K562 (cell line): ENCODE data around the gene NUP62. TPM values are rescaled to one million over a fixed set of nuclear protein-coding genes. Genes with fewer than 3 reads are reported as not detected.

Experiments used
- ATF7 ChIP-seq: fragments of 450-650 bp; IDR thresholded peaks from 2 replicates; pipeline ENCODE4 v1.7.1; 2014; ENCODE audit warnings: mild to moderate bottlenecking, moderate library complexity
- CHD2 ChIP-seq: IDR thresholded peaks from 2 replicates; pipeline ENCODE4 v1.6.1; 2011; ENCODE audit warnings: low read depth, low read length
- ETV5 ChIP-seq: sonication (generic); formaldehyde crosslinking; IDR thresholded peaks from 2 replicates; pipeline ENCODE4 v1.4.0; 2020; ENCODE audit warnings: low read depth, mild to moderate bottlenecking, missing genetic modification reagents
- FOXA1 ChIP-seq: fragments of 450-650 bp; IDR thresholded peaks from 2 replicates; pipeline ENCODE4 v1.6.1; 2016; ENCODE audit warnings: mild to moderate bottlenecking, borderline replicate concordance
- GTF2A2 ChIP-seq: IDR thresholded peaks from 2 replicates; pipeline ENCODE4 v1.6.1; 2016; ENCODE audit warnings: mild to moderate bottlenecking, missing genetic modification characterization, missing compliant biosample characterization
- IFI16 ChIP-seq: fragments of 250-450 bp; sonication (Bioruptor Pico); IDR thresholded peaks from 2 replicates; pipeline ENCODE4 v2.1.2; 2022; ENCODE audit warnings: mild to moderate bottlenecking, inconsistent platforms
- JUND ChIP-seq, 2 experiments: IDR thresholded peaks; 2 replicates in 1 of 2; 3 replicates in 1 of 2; pipeline ENCODE4 v1.6.1; 2011; ENCODE audit warnings: borderline replicate concordance in 2 of 2, low read depth in 2 of 2, low read length in 2 of 2, improper control_type of control experiment in 1 of 2, missing biosample characterization in 1 of 2, missing genetic modification characterization in 1 of 2, missing genetic modification reagents in 1 of 2
- KDM4B ChIP-seq, 2 experiments: fragments of 450-650 bp in 1 of 2; sonication (generic) in 1 of 2; IDR thresholded peaks; 2 replicates each; pipeline ENCODE4 v1.6.1; 2016 to 2017; ENCODE audit warnings: borderline replicate concordance in 2 of 2, antibody characterized with exemption in 1 of 2, low read depth in 1 of 2, mild to moderate bottlenecking in 1 of 2
- KHSRP ChIP-seq: fragments of 450-650 bp; IDR thresholded peaks from 2 replicates; pipeline ENCODE4 v1.6.1; 2017
- MBD2 ChIP-seq: sonication (generic); IDR thresholded peaks from 2 replicates; pipeline ENCODE4 v1.6.1; 2016; ENCODE audit warnings: low read depth, borderline replicate concordance
- MECOM ChIP-seq: fragments of 250-450 bp; sonication (Bioruptor Pico); IDR thresholded peaks from 2 replicates; pipeline ENCODE4 v1.8.0; 2022; ENCODE audit warnings: inconsistent platforms
- NBN ChIP-seq: fragments of 450-650 bp; IDR thresholded peaks from 2 replicates; pipeline ENCODE4 v1.6.1; 2016; ENCODE audit warnings: low read depth, mild to moderate bottlenecking
- NFXL1 ChIP-seq: fragments of 450-650 bp; formaldehyde crosslinking; IDR thresholded peaks from 2 replicates; pipeline ENCODE4 v1.4.0; 2021; ENCODE audit warnings: mild to moderate bottlenecking
- PTBP1 ChIP-seq: fragments of 200-400 bp; formaldehyde crosslinking; IDR thresholded peaks from 2 replicates; pipeline ENCODE4 v1.6.1; 2017; ENCODE audit warnings: low read depth, low read length
- SREBF1 ChIP-seq: fragments of 150-350 bp; IDR thresholded peaks from 2 replicates; pipeline ENCODE4 v1.6.1; 2014; ENCODE audit warnings: antibody characterized with exemption, low read depth, low read length, borderline replicate concordance
- STAT5A ChIP-seq: IDR thresholded peaks from 2 replicates; pipeline ENCODE4 v1.6.1; 2012; ENCODE audit warnings: low read length, inconsistent platforms, borderline replicate concordance
- TCF3 ChIP-seq: sonication (generic); formaldehyde crosslinking; IDR thresholded peaks from 2 replicates; pipeline ENCODE4 v1.4.0; 2020; ENCODE audit warnings: mild to moderate bottlenecking, missing genetic modification reagents
- ZBTB8A ChIP-seq: fragments of 450-650 bp; IDR thresholded peaks from 2 replicates; pipeline ENCODE4 v1.6.1; 2018; ENCODE audit warnings: mild to moderate bottlenecking, moderate library complexity; ENCODE audit not compliant: partially characterized antibody
- ZKSCAN1 ChIP-seq: fragments of 150-350 bp; IDR thresholded peaks from 2 replicates; pipeline ENCODE4 v1.6.1; 2016; ENCODE audit warnings: low read depth, low read length
- ZNF24 ChIP-seq: fragments of 450-650 bp; IDR thresholded peaks from 2 replicates; pipeline ENCODE4 v1.6.1; 2016
- ZNF263 ChIP-seq: sonication (generic); formaldehyde crosslinking; IDR thresholded peaks from 2 replicates; pipeline ENCODE4 v1.8.0; 2022; ENCODE audit warnings: mild to moderate bottlenecking, missing genetic modification reagents, borderline replicate concordance
- polyA plus RNA-seq, 8 experiments: library from polyadenylated mRNA; depleted of rRNA in 4 of 8; stranded (reverse) in 5 of 8; unstranded in 3 of 8; fragments of >200 nt; fragmentation: Nextera tagmentation in 2 of 8; fragmentation: Illumina TruSeq in 1 of 8; extraction: Ambion mirVana in 2 of 8; extraction: Trizol in 1 of 8; gene quantifications; 2 replicates each; pipeline versions ENCODE4 v1.2.1 to v1.2.3, GENCODE V29; 2011 to 2014; ENCODE audit warnings: inconsistent platforms in 1 of 8, missing spikeins in 1 of 8
- total RNA-seq, 7 experiments: library from RNA; depleted of rRNA in 6 of 7; stranded (reverse); fragments of >200 nt in 6 of 7; fragmentation: Illumina TruSeq in 2 of 7; extraction: Trizol in 2 of 7; gene quantifications; 2 replicates each; pipeline versions ENCODE4 v1.2.1 to v1.2.3, GENCODE V29; 2011 to 2021; ENCODE audit warnings: low replicate concordance in 1 of 7
- TF ChIP-seq, protein P1 (sequence below): fragments of 450-650 bp; IDR thresholded peaks from 2 replicates; pipeline ENCODE4 v1.6.1; 2016; ENCODE audit warnings: antibody characterized with exemption
- TF ChIP-seq, protein P2 (sequence below), 2 experiments: fragments of 450-650 bp; conservative IDR thresholded peaks; 2 replicates each; pipeline ENCODE4 v1.6.1; 2017; ENCODE audit warnings: mild to moderate bottlenecking in 2 of 2, moderate library complexity in 2 of 2
- TF ChIP-seq, protein P3 (sequence below): sonication (generic); formaldehyde crosslinking; IDR thresholded peaks from 2 replicates; pipeline ENCODE4 v1.8.0; 2022; ENCODE audit warnings: missing genetic modification reagents, mild to moderate bottlenecking, moderate library complexity, borderline replicate concordance

Gene NUP62
- total and polyA plus RNA-seq, 9 of the 15 experiments (the other 6 are each of a cell fraction or from before 2014, with no cell fraction given), result 16.9 to 109 (median 66.0) TPM

DNA sequence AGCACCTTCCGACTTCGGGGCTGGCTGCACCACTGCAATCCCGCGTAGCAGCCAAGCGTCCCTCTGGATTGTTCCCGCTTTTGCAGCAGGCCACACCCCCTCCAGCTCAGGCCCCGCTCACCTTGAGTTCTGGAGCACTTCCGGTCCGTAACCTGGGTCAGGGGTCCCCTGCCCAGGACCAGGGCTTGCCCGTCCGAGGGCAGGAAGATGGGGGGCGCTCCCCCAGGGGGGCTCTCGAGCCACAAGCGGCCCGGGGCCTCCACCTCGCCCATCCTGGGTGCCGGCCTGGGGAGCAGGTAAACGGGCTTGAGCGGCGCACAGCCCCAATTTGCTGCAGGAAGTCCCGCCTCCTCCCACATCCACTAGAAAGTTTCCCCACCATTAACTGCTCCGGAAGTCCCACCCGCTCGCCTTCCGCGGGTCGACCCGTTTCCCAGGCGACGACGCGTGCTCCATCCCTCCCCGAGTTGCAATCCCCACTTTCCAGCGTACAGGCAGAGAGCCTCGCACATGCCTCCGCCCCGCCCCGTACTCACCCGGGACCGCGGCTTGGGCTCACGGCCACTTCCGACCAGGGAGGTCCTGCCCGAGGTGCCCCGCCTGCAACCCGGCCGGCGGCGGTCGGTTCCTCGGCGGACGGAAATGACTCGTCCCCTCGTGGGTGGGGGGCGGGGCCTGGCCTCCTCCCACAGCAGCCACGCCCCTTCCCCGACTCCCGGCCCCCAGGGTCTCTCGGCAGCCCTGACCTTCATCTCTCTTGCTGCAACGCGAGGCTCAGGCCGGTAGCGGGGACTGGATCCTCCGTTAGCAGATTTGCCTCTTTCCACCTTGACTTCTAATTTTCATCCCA, 62.1 kb downstream of the NUP62 start, which contains the start of gene PNKP (continued):
- TF ChIP-seq, protein P1, sequence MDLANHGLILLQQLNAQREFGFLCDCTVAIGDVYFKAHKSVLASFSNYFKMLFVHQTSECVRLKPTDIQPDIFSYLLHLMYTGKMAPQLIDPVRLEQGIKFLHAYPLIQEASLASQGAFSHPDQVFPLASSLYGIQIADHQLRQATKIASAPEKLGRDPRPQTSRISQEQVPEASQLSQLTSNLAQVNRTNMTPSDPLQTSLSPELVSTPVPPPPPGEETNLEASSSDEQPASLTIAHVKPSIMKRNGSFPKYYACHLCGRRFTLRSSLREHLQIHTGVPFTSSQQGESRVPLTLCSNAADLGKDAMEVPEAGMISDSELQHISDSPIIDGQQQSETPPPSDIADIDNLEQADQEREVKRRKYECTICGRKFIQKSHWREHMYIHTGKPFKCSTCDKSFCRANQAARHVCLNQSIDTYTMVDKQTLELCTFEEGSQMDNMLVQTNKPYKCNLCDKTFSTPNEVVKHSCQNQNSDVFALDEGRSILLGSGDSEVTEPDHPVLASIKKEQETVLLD, result peak; percentile 38; the same call in 1 of the 2 replicates
- TF ChIP-seq, protein P2, sequence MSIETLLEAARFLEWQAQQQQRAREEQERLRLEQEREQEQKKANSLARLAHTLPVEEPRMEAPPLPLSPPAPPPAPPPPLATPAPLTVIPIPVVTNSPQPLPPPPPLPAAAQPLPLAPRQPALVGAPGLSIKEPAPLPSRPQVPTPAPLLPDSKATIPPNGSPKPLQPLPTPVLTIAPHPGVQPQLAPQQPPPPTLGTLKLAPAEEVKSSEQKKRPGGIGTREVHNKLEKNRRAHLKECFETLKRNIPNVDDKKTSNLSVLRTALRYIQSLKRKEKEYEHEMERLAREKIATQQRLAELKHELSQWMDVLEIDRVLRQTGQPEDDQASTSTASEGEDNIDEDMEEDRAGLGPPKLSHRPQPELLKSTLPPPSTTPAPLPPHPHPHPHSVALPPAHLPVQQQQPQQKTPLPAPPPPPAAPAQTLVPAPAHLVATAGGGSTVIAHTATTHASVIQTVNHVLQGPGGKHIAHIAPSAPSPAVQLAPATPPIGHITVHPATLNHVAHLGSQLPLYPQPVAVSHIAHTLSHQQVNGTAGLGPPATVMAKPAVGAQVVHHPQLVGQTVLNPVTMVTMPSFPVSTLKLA (conservative IDR thresholded peaks at IDR 0.05), result peak; percentile 95 to 98
- no peak for TF ChIP-seq ZNF24
- no peak for TF ChIP-seq ZBTB8A
- TF ChIP-seq PTBP1, result 0 out of 2 replicates have a peak, but pooled peaks have one; percentile 48
- TF ChIP-seq NFXL1 (CRISPR knock-in tag), result no peak
- TF ChIP-seq JUND (IDR thresholded peaks at IDR 0.05; ENCODE audit: borderline replicate concordance, low read depth, low read length), result peak; percentile 43; the same call in 1 of the 2 replicates
- no peak; the same call in 2 of the 3 replicates for TF ChIP-seq JUND (tag; IDR thresholded peaks at IDR 0.05; ENCODE audit: borderline replicate concordance, low read depth, low read length)
- TF ChIP-seq STAT5A, result no peak
- TF ChIP-seq KDM4B (IDR thresholded peaks at IDR 0.05; ENCODE audit: borderline replicate concordance in 2 of 2, low read depth in 1 of 2), result peak in 1 of 2 experiments; percentile 89; a peak in 2 of 4 replicates
- no peak for TF ChIP-seq KHSRP
- no peak for TF ChIP-seq ZKSCAN1
- TF ChIP-seq FOXA1, result no peak
- TF ChIP-seq NBN, result peak; percentile 31; the same call in 1 of the 2 replicates
- peak; percentile 89 for TF ChIP-seq ETV5 (CRISPR knock-in tag)
- 0 out of 2 replicates have a peak, but pooled peaks have one; percentile 32 for TF ChIP-seq ZNF263 (CRISPR knock-in tag)
- 0 out of 2 replicates have a peak, but pooled peaks have one; percentile 14 for TF ChIP-seq TCF3 (CRISPR knock-in tag)
- no peak for TF ChIP-seq SREBF1
- TF ChIP-seq MBD2, result peak; percentile 62; the same call in 1 of the 2 replicates
- TF ChIP-seq ATF7, result peak; percentile 88
- TF ChIP-seq IFI16 (CRISPR knock-in tag), result no peak
- no peak for TF ChIP-seq GTF2A2 (tag)
- TF ChIP-seq, protein P3, sequence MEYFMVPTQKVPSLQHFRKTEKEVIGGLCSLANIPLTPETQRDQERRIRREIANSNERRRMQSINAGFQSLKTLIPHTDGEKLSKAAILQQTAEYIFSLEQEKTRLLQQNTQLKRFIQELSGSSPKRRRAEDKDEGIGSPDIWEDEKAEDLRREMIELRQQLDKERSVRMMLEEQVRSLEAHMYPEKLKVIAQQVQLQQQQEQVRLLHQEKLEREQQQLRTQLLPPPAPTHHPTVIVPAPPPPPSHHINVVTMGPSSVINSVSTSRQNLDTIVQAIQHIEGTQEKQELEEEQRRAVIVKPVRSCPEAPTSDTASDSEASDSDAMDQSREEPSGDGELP (CRISPR knock-in tag), result peak; percentile 85
- TF ChIP-seq MECOM (CRISPR knock-in tag), result no peak
- 0 out of 2 replicates have a peak, but pooled peaks have one; percentile 18 for TF ChIP-seq CHD2
